Measurements from ENCODE around the gene RTKN. TPM values are rescaled to one million over a fixed set of nuclear protein-coding genes. Genes with fewer than 3 reads are reported as not detected.

RTKN gene
- polyA plus RNA-seq, 3 donors = 0.07 TPM; not detected in 2

- no peaks in the 10 kb centered on the region for H3K79me2 ChIP-seq (ENCODE audit: insufficient read depth, low read length)
- no peak overlapping the region for H3K4me3 Mint-ChIP-seq
- peaks cover 3 to 9% (median 5%) of the 10 kb centered on the region in 3 donors for H3K27me3 Mint-ChIP-seq (ENCODE audit: low read depth in 3 of 3)
- no peaks in the 10 kb centered on the region for H4K20me1 ChIP-seq (ENCODE audit: insufficient read depth, low read length)
- H3K9me3 ChIP-seq (replicated peaks in 1 of 2; ENCODE audit: control insufficient read depth in 1 of 2, insufficient read depth in 1 of 2, low read length in 2 of 2) = no peaks in the 10 kb centered on the region
- H3K27ac Mint-ChIP-seq = peak overlapping the region in 1 of 7 donors; percentile 62
- H3K36me3 ChIP-seq (replicated peaks in 1 of 2; ENCODE audit: control insufficient read depth in 1 of 2, insufficient read depth in 2 of 2, low read length in 2 of 2) = no peaks in the 10 kb centered on the region
- intact Hi-C loops (cut with micrococcal nuclease) = no loop called here
- H3K4me3 ChIP-seq (replicated peaks in 1 of 3; ENCODE audit: low read depth in 2 of 3, low read length in 3 of 3) = no peak overlapping the region
- no peak for DNase-seq
- no peak overlapping the region for H2AFZ ChIP-seq (ENCODE audit: insufficient read depth, low read depth, low read length, poor library complexity, severe bottlenecking)
- H3K4me1 Mint-ChIP-seq = no peaks in the 10 kb centered on the region
- no peak overlapping the region for H3K4me2 ChIP-seq (replicated peaks; ENCODE audit: extremely low read depth, low read length, poor library complexity, severe bottlenecking)
- no peak for TF ChIP-seq CTCF (IDR thresholded peaks at IDR 0.05)
- H3K4me1 ChIP-seq (ENCODE audit: control insufficient read depth in 1 of 2, insufficient read depth in 2 of 2, low read length in 2 of 2) = no peaks in the 10 kb centered on the region
- no CpG with 5 or more reads among the region's 2 CpGs for whole genome bisulfite sequencing (ENCODE audit: insufficient coverage)
- no peak overlapping the region for H3K9ac ChIP-seq (ENCODE audit: insufficient read depth, low read length, poor library complexity, severe bottlenecking)
- H3K27ac ChIP-seq (ENCODE audit: low read depth in 1 of 2, low read length in 2 of 2) = no peak overlapping the region
- no peaks in the 10 kb centered on the region for H3K36me3 Mint-ChIP-seq
- H3K27me3 ChIP-seq (ENCODE audit: control insufficient read depth in 2 of 2, insufficient read depth in 2 of 2, low read length in 2 of 2) = no peaks in the 10 kb centered on the region
- peaks cover 0 to 4% (median 0%) of the 10 kb centered on the region in 7 donors for H3K9me3 Mint-ChIP-seq
These were observed 39.8 kb downstream of the RTKN start for GRCh38 chr2:74401891-74402290.

- no peaks in the 10 kb centered on the region for H3K36me3 ChIP-seq (replicated peaks in 1 of 2; ENCODE audit: control insufficient read depth in 1 of 2, insufficient read depth in 2 of 2, low read length in 2 of 2)
- peaks cover 0 to 4% (median 0%) of the 10 kb centered on the region in 7 donors for H3K9me3 Mint-ChIP-seq
- H3K4me1 Mint-ChIP-seq = no peaks in the 10 kb centered on the region
- no peaks in the 10 kb centered on the region for H3K36me3 Mint-ChIP-seq
- no peaks in the 10 kb centered on the region for H4K20me1 ChIP-seq (ENCODE audit: insufficient read depth, low read length)
- peaks cover 2 to 5% (median 5%) of the 10 kb centered on the region in 3 donors for H3K27me3 Mint-ChIP-seq (ENCODE audit: low read depth in 3 of 3)
- no peaks in the 10 kb centered on the region for H3K4me1 ChIP-seq (ENCODE audit: control insufficient read depth in 1 of 2, insufficient read depth in 2 of 2, low read length in 2 of 2)
- no peak overlapping the region for H3K4me3 Mint-ChIP-seq
- peak in 2 of 3 donors; percentile 25 to 36 for DNase-seq
- no peak overlapping the region for H3K4me3 ChIP-seq (replicated peaks in 1 of 3; ENCODE audit: low read depth in 2 of 3, low read length in 3 of 3)
- no peaks in the 10 kb centered on the region for H3K9me3 ChIP-seq (replicated peaks in 1 of 2; ENCODE audit: control insufficient read depth in 1 of 2, insufficient read depth in 1 of 2, low read length in 2 of 2)
- H3K27me3 ChIP-seq (ENCODE audit: control insufficient read depth in 2 of 2, insufficient read depth in 2 of 2, low read length in 2 of 2) = no peaks in the 10 kb centered on the region
- peak; percentile 78 for TF ChIP-seq CTCF (IDR thresholded peaks at IDR 0.05)
- H2AFZ ChIP-seq (ENCODE audit: insufficient read depth, low read depth, low read length, poor library complexity, severe bottlenecking) = peak overlapping the region; percentile 33
- no peaks in the 10 kb centered on the region for H3K79me2 ChIP-seq (ENCODE audit: insufficient read depth, low read length)
- no peak overlapping the region for H3K4me2 ChIP-seq (replicated peaks; ENCODE audit: extremely low read depth, low read length, poor library complexity, severe bottlenecking)
- no peak overlapping the region for H3K27ac ChIP-seq (ENCODE audit: low read depth in 1 of 2, low read length in 2 of 2)
- intact Hi-C loops (cut with micrococcal nuclease) = loop anchor here in 1 of 2 donors (10.0 kb wide), 2 partner anchors 145 to 575 kb away; partner anchors contain the start of gene STAMBP
- H3K9ac ChIP-seq (ENCODE audit: insufficient read depth, low read length, poor library complexity, severe bottlenecking) = no peak overlapping the region
- H3K27ac Mint-ChIP-seq = no peak overlapping the region
These were observed 42.0 kb downstream of the RTKN start for GRCh38 chr2:74399785-74400184.
